ENCODE measurements around the gene ECI1. TPM values are rescaled to one million over a fixed set of nuclear protein-coding genes. Genes with fewer than 3 reads are reported as not detected.
A peak's percentile ranks its signal among the peaks of the same experiment; 100 is the strongest.

The ECI1 gene
- total and polyA plus RNA-seq, 2 of the 13 experiments (the other 11 are each of a cell fraction or from before 2014, with no cell fraction given), result 82.0 to 102 TPM

DNA sequence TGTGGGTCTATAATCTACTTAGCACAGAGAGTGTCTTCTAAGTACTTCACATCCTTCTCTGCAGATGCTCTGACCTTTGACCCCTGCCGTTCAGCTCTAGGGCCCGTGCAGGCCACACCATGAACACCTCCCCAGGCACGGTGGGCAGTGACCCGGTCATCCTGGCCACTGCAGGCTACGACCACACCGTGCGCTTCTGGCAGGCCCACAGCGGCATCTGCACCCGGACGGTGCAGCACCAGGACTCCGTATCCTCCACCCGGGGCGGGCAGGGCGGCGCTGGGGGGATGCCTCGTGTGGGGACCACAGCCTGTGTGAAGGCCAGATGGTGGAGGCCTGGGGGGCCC lies 45.4 kb downstream of the ECI1 start (continued):
- TF ChIP-seq, protein P1, sequence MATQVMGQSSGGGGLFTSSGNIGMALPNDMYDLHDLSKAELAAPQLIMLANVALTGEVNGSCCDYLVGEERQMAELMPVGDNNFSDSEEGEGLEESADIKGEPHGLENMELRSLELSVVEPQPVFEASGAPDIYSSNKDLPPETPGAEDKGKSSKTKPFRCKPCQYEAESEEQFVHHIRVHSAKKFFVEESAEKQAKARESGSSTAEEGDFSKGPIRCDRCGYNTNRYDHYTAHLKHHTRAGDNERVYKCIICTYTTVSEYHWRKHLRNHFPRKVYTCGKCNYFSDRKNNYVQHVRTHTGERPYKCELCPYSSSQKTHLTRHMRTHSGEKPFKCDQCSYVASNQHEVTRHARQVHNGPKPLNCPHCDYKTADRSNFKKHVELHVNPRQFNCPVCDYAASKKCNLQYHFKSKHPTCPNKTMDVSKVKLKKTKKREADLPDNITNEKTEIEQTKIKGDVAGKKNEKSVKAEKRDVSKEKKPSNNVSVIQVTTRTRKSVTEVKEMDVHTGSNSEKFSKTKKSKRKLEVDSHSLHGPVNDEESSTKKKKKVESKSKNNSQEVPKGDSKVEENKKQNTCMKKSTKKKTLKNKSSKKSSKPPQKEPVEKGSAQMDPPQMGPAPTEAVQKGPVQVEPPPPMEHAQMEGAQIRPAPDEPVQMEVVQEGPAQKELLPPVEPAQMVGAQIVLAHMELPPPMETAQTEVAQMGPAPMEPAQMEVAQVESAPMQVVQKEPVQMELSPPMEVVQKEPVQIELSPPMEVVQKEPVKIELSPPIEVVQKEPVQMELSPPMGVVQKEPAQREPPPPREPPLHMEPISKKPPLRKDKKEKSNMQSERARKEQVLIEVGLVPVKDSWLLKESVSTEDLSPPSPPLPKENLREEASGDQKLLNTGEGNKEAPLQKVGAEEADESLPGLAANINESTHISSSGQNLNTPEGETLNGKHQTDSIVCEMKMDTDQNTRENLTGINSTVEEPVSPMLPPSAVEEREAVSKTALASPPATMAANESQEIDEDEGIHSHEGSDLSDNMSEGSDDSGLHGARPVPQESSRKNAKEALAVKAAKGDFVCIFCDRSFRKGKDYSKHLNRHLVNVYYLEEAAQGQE (IDR thresholded peaks at IDR 0.05; ENCODE audit: borderline replicate concordance in 1 of 2, low read depth in 1 of 2, low read length in 2 of 2), result no peak
- TF ChIP-seq RAD21 (CRISPR knock-in tag; IDR thresholded peaks at IDR 0.05), result no peak
- TF ChIP-seq ZNF205 (CRISPR knock-in tag; IDR thresholded peaks at IDR 0.05), result no peak
- no peak for TF ChIP-seq ZNF746 (CRISPR knock-in tag; IDR thresholded peaks at IDR 0.05)
- no peak for TF ChIP-seq ZBTB7A (CRISPR knock-in tag; IDR thresholded peaks at IDR 0.05)
- no peak for TF ChIP-seq SP2 (CRISPR knock-in tag; IDR thresholded peaks at IDR 0.05)
- no peak for TF ChIP-seq ZNF407 (CRISPR knock-in tag; IDR thresholded peaks at IDR 0.05; ENCODE audit: not compliant biosample characterization)
- TF ChIP-seq FLYWCH1 (CRISPR knock-in tag; IDR thresholded peaks at IDR 0.05), result no peak
- no peak for TF ChIP-seq ZNF747 (CRISPR knock-in tag; IDR thresholded peaks at IDR 0.05; ENCODE audit: borderline replicate concordance)
- no peak for TF ChIP-seq NFYC (CRISPR knock-in tag; IDR thresholded peaks at IDR 0.05)
- TF ChIP-seq, protein P2, sequence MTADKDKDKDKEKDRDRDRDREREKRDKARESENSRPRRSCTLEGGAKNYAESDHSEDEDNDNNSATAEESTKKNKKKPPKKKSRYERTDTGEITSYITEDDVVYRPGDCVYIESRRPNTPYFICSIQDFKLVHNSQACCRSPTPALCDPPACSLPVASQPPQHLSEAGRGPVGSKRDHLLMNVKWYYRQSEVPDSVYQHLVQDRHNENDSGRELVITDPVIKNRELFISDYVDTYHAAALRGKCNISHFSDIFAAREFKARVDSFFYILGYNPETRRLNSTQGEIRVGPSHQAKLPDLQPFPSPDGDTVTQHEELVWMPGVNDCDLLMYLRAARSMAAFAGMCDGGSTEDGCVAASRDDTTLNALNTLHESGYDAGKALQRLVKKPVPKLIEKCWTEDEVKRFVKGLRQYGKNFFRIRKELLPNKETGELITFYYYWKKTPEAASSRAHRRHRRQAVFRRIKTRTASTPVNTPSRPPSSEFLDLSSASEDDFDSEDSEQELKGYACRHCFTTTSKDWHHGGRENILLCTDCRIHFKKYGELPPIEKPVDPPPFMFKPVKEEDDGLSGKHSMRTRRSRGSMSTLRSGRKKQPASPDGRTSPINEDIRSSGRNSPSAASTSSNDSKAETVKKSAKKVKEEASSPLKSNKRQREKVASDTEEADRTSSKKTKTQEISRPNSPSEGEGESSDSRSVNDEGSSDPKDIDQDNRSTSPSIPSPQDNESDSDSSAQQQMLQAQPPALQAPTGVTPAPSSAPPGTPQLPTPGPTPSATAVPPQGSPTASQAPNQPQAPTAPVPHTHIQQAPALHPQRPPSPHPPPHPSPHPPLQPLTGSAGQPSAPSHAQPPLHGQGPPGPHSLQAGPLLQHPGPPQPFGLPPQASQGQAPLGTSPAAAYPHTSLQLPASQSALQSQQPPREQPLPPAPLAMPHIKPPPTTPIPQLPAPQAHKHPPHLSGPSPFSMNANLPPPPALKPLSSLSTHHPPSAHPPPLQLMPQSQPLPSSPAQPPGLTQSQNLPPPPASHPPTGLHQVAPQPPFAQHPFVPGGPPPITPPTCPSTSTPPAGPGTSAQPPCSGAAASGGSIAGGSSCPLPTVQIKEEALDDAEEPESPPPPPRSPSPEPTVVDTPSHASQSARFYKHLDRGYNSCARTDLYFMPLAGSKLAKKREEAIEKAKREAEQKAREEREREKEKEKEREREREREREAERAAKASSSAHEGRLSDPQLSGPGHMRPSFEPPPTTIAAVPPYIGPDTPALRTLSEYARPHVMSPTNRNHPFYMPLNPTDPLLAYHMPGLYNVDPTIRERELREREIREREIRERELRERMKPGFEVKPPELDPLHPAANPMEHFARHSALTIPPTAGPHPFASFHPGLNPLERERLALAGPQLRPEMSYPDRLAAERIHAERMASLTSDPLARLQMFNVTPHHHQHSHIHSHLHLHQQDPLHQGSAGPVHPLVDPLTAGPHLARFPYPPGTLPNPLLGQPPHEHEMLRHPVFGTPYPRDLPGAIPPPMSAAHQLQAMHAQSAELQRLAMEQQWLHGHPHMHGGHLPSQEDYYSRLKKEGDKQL (CRISPR knock-in tag; IDR thresholded peaks at IDR 0.05; ENCODE audit: low read depth), result no peak
- peak; percentile 79; the same call in 1 of the 2 replicates for TF ChIP-seq NR2C2 (CRISPR knock-in tag; IDR thresholded peaks at IDR 0.05; ENCODE audit: borderline replicate concordance)
- peak; percentile 18; the same call in 1 of the 2 replicates for TF ChIP-seq KDM5B (CRISPR knock-in tag; IDR thresholded peaks at IDR 0.05; ENCODE audit: borderline replicate concordance)

All from HepG2 (cell line).